Osteocyte (in vitro differentiated cells): ENCODE data around the gene NAB1. TPM values are rescaled to one million over a fixed set of nuclear protein-coding genes. Genes with fewer than 3 reads are reported as not detected.
A peak's percentile ranks its signal among the peaks of the same experiment; 100 is the strongest.

Experiments used
- DNase-seq: peaks from one replicate; pipeline ENCODE4 v3.0.0; 2021; ENCODE audit warnings: mixed read lengths; ENCODE audit not compliant: unreplicated experiment; ENCODE audit errors: extremely low spot score
- H3K27ac Mint-ChIP-seq: one replicate; pipeline ENCODE4 v1.8.0; 2021; ENCODE audit warnings: mild to moderate bottlenecking, mixed read lengths; ENCODE audit not compliant: unreplicated experiment
- H3K27me3 Mint-ChIP-seq: one replicate; pipeline ENCODE4 v1.8.0; 2021; ENCODE audit warnings: mixed read lengths; ENCODE audit not compliant: unreplicated experiment
- H3K36me3 Mint-ChIP-seq: one replicate; pipeline ENCODE4 v1.8.0; 2021; ENCODE audit warnings: mixed read lengths; ENCODE audit not compliant: unreplicated experiment
- H3K4me1 Mint-ChIP-seq: one replicate; pipeline ENCODE4 v1.8.0; 2021; ENCODE audit warnings: mixed read lengths; ENCODE audit not compliant: unreplicated experiment
- H3K4me3 Mint-ChIP-seq: one replicate; pipeline ENCODE4 v1.8.0; 2021; ENCODE audit warnings: mild to moderate bottlenecking, moderate library complexity, mixed read lengths; ENCODE audit not compliant: unreplicated experiment
- H3K9me3 Mint-ChIP-seq: one replicate; pipeline ENCODE4 v1.8.0; 2021; ENCODE audit warnings: mixed read lengths; ENCODE audit not compliant: unreplicated experiment
- CTCF ChIP-seq: fragments of 200-600 bp; sonication (generic); IDR thresholded peaks from 2 replicates; pipeline ENCODE4 v1.5.0; 2021; ENCODE audit warnings: antibody characterized with exemption, mild to moderate bottlenecking, moderate library complexity
- total RNA-seq: library from RNA; stranded (reverse); gene quantifications from 2 replicates; pipeline ENCODE4 v1.2.1, GENCODE V29; 2021

The NAB1 gene
- total RNA-seq, 1 donor from 2014 or later, result 63.3 TPM

GRCh38 chr2:190722061-190722759 lies 73.3 kb downstream of the NAB1 start:
- Mint-ChIP-seq H3K4me1 (peaks cover 32% of the 10 kb centered on the region), H3K9me3 (no peaks in the 10 kb centered on the region), H3K36me3 (no peaks in the 10 kb centered on the region), H3K27me3 (no peaks in the 10 kb centered on the region), H3K4me3 (no peak overlapping the region), H3K27ac (no peak overlapping the region)
- TF ChIP-seq CTCF, result no peak
- DNase-seq, result no peak

GRCh38 chr2:190722835-190723234 lies 74.0 kb downstream of the NAB1 start:
- Mint-ChIP-seq H3K27me3 (no peaks in the 10 kb centered on the region), H3K36me3 (no peaks in the 10 kb centered on the region), H3K27ac (peak overlapping the region; percentile 55), H3K4me3 (no peak overlapping the region), H3K4me1 (peaks cover 32% of the 10 kb centered on the region), H3K9me3 (no peaks in the 10 kb centered on the region)
- TF ChIP-seq CTCF, result no peak
- no peak for DNase-seq

GRCh38 chr2:190723397-190724090 lies 74.7 kb downstream of the NAB1 start:
- no peak overlapping the region for H3K4me3 Mint-ChIP-seq
- H3K27me3 Mint-ChIP-seq, result no peaks in the 10 kb centered on the region
- H3K4me1 Mint-ChIP-seq, result peaks cover 28% of the 10 kb centered on the region
- DNase-seq, result no peak
- H3K27ac Mint-ChIP-seq, result peak overlapping the region; percentile 55
- no peaks in the 10 kb centered on the region for H3K36me3 Mint-ChIP-seq
- H3K9me3 Mint-ChIP-seq, result no peaks in the 10 kb centered on the region
- TF ChIP-seq CTCF, result no peak

GRCh38 chr2:190726255-190726654 lies 77.4 kb downstream of the NAB1 start:
- no peak overlapping the region for H3K4me3 Mint-ChIP-seq
- no peaks in the 10 kb centered on the region for H3K27me3 Mint-ChIP-seq
- peaks cover 19% of the 10 kb centered on the region for H3K4me1 Mint-ChIP-seq
- H3K9me3 Mint-ChIP-seq, result no peaks in the 10 kb centered on the region
- H3K27ac Mint-ChIP-seq, result no peak overlapping the region
- TF ChIP-seq CTCF, result no peak
- no peak for DNase-seq
- H3K36me3 Mint-ChIP-seq, result no peaks in the 10 kb centered on the region

- no peak for TF ChIP-seq CTCF
- no peak overlapping the region for H3K27ac Mint-ChIP-seq
- H3K36me3 Mint-ChIP-seq, result peaks cover 1% of the 10 kb centered on the region
- H3K9me3 Mint-ChIP-seq, result peaks cover 8% of the 10 kb centered on the region
- H3K27me3 Mint-ChIP-seq, result peaks cover 9% of the 10 kb centered on the region
- H3K4me3 Mint-ChIP-seq, result no peak overlapping the region
- DNase-seq, result no peak
- H3K4me1 Mint-ChIP-seq, result no peaks in the 10 kb centered on the region
These were observed 87.5 kb downstream of the NAB1 start for GRCh38 chr2:190736355-190736754.
